Stimulated activated CD8-positive, alpha-beta memory T cell treated with anti-CD3 and anti-CD28 coated beads, Interleukin-12 subunit alpha, Interleukin-12 subunit beta, amount 100 ng/mL, for 4 hours (primary cell): Measurements from ENCODE around the gene CRADD.
"Not testable (repeated sequence)": the region's sequence is repeated elsewhere in the genome, so short reads cannot be mapped to it uniquely, and the experiment has no call there.

Experiments
- DNase-seq: peaks from one replicate; pipeline ENCODE4 v3.0.0-alpha.2; 2020; ENCODE audit warnings: low read depth

Gene CRADD

DNA sequence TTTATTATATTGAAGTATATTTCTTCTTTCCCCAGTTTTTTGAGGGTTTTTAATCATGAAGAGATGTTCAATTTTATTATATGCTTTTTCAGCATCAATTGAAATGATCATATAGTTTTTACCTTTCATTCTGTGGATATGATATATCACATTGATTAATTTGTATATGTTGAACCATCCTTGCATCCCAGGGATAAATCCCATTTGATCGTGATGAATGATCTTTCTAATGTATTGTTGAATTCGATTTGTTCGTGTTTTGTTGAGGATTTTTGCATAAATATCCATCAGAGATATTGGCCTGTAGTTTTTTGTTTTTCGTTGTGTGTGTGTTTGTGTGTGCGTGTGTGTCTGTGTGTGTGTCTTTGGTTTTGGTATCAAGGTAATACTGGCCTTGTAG lies 196.4 kb downstream of the CRADD start:
- DNase-seq, result no peak

DNA sequence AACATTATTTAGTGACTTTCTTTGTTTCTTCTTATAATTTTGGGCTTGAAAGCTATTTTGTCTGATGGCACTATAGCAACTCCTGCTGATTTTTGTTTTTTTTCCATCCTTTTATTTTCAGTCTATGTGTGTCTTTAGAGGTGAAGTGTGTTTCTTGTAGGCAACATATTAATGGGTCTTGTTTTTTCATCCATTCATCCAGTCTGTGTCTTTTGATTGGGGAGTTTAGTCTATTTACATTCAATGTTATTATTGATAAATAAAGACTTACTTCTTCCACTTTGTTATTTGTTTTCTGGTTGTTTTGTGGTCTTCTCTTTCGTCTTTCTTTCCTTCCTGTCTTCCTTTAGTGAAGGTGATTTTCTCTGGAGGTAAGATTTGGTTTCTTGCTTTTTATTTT lies 198.0 kb downstream of the CRADD start:
- DNase-seq, result no peak

DNA sequence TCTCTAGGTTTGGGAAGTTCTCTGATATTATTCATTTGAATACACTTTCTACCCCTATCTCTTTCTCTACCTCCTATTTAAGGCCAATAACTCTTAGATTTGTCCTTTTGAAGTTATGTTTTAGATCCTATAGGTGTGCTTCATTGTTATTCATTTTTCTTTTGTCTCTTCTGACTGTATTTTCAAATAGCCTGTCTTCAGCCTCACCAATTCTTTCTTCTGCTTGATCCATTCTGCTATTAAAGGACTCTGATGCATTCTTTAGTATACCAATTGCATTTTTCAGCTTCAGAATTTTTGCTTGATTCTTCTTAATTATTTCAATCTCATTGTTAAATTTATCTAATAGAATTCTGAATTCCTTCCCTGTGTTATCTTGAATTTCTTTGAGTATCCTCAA lies 199.2 kb downstream of the CRADD start:
- no peak for DNase-seq

DNA sequence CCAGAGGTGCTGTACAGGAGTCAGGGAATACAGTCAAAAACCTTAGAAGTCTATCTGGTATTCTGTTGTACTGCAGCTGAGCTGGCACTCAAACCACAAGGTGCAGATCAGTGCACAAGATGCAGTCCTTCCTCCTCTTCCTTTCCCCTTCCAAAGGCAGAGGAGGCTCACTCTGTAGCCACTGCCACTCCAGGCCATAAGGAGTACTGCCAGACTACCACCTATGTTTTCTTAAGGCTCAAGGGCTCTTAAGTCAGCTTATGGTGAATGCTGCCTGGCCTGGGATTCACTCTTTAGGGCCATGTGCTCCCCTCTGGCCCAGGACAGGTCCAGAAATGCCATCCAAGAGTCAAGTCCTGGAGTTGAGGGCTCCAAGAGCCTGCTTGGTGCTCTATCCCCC lies 200.3 kb downstream of the CRADD start:
- no peak for DNase-seq

DNA sequence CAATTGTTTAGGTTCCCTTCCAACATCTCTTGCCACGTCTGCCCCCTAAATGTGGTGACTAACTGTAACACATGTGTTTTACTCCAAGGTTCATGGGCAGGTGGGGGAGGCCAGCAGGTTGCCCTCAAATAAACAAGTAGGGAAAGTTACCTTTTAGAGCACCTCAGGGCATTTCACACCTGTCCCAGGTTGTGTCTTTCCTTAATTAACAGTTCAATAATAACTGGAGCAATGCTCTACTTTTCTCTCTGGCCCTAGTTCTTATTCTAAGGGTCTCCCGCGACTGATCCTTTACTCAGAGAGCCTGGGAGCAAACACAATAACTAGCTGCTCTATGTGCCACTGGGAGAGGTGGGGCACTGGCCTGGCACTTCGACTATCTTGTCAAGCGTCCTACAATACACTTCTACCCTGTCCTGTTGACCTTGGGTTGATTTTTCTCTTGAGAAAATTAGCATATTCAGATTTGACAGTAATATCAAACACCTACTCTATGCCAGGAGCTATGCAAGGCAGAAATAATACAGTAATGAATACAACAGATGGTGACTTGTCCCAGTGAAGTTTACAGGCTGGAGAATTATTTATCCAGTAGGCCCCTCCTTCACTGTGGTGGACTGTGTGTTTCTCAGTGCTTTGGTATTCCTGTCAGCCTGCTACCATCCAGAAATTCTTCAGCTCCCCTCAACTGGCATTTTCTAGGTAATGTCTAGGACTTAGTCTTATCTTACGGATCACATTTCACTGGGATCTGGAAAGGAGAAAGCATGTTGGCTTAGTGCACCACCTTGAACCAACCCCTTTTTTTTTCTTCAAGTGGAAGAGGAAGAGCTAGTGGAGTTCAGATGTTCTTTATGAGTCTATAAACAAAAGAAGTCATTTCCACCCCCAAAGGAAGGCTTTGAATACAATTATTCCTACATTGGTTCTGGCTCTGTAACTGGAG lies 202.6 kb downstream of the CRADD start:
- no peak for DNase-seq

DNA sequence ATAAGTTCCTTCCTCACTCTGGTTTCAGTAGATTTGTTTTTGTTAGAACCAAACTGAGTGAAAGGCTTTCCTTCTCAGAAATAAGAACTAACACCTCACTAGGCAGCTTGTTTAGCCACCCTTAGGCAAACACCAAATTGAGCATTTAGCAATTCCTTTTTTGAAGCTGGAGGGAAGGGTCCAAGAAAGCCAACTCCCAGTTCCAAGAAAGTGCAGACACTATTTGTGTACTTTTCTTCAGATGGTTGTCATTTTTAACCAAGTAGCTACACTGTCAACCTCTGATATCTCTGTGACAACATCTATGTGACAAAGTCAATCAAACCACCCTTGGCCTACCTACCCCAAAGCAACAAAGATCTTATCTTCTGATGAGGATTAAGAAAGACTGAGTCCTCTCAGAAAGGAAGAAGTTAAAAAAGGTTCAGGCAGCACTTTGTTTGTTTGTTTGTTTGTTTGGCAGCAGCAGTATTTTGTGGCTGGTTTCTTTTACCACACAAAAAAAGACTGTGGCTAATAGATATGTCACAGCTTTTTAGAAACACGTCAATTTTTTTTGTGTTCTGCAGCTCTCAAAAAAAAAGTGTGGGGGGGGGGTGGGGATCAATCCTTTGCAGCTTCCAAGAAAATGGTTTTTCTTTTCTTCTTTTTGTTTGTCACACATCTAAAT lies 203.8 kb downstream of the CRADD start:
- DNase-seq, result no peak

DNA sequence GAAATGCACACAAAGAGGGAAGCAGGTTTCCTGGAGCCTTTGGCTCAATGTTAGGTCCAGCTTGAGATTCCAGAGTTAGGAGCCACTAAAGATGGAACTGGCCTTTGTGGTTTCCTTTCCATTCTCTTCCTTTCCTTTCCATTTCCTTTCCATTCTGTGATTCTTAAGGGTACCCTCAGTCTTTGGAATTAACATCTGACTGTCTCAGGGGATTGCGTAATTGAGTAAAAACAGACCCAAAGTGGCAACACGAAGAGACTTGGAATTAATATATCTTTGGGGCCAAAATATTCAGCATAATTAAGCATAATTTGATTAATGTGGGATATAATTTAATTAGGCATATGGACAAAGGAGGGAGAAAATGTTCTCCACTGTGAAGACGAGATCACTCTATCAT lies 205.6 kb downstream of the CRADD start:
- no peak for DNase-seq

DNA sequence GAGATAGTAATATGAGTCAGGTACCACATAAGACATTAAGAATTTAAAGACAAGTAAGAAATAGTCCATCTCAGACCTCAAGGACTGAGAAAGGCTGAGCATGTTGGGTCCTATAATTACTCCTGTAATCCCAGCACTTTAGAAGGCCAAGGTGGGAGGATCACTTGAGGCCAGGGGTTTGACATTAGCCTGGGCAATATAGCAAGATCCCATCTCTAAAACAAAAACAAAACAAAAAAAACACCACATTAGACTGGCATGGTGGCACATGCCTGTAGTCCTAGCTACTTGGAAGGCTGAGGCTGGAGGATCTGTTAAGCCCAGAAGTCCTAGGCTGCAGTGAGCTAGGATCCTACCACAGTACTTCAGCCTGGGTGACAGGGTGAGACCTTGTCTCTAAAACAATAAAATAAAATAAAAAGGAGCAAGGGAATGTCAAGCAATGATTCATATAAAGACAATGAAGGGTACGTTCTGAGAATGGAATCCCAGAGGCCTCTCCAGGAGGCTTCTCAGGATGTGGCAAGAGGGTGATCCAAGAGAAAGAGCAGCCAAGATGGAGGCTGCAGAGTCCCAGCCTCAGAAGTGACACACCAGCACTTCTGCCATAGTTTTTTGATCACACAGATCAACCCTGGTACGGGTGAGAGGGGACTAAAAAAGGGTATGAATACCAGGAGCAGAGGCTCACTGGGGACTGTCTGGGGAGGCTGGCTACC lies 206.4 kb downstream of the CRADD start:
- DNase-seq, result no peak

DNA sequence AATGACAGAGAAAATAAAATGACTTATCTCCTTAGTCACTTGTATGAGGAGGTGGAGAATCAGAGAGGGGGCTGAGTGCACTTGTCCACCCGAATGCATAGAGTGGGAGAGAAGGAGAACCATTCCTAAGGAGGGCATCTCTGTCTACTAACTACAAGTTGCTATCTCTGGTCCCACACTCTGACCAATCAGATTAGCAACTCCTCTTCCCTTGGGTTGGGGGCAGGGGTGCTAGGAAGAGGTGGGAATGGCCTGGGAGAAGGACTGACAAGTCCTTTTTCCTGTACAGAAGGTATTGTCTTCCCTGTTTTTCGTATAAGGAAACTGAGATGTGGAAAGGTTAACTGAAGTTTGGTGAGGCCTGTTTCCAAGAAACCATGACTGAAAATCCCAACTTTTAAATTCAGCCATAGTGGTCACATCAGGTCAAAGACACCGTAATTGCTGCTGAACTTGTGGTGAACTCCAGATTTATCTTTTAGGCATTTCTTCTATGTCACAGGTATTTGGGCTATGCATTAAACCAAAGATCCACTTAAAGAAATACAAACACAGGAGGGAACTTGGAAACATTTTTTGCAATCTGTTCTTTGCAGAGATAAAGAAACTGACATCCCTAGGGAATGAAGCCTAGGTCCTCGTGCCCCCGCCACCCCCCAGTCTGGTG lies 207.8 kb downstream of the CRADD start:
- no peak for DNase-seq

DNA sequence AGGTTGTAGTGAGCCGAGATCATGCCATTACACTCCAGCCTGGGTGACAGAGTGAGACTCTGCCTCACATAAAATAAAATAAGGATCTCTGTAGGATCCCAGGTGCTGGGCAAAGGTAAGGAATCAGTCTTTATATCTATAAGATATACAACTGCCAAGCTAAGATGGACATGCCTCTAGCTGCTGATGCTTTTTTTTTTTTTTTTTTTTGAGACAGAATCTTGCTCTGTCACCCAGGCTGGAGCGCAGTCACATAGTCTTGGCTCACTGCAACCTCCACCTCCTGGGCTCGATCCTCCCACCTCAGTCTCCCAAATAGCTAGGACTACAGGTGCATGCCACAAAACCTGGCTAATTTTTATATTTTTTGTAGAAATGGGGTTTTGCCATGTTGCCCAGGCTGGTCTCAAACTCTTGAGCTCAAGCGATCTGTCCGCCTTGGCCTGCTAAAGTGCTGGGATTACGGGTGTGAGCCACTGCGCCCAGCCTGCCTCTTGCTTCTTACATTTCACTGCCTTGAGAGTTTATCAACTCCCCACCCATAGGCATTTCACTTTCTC lies 208.9 kb downstream of the CRADD start:
- not testable (repeated sequence) for DNase-seq

DNA sequence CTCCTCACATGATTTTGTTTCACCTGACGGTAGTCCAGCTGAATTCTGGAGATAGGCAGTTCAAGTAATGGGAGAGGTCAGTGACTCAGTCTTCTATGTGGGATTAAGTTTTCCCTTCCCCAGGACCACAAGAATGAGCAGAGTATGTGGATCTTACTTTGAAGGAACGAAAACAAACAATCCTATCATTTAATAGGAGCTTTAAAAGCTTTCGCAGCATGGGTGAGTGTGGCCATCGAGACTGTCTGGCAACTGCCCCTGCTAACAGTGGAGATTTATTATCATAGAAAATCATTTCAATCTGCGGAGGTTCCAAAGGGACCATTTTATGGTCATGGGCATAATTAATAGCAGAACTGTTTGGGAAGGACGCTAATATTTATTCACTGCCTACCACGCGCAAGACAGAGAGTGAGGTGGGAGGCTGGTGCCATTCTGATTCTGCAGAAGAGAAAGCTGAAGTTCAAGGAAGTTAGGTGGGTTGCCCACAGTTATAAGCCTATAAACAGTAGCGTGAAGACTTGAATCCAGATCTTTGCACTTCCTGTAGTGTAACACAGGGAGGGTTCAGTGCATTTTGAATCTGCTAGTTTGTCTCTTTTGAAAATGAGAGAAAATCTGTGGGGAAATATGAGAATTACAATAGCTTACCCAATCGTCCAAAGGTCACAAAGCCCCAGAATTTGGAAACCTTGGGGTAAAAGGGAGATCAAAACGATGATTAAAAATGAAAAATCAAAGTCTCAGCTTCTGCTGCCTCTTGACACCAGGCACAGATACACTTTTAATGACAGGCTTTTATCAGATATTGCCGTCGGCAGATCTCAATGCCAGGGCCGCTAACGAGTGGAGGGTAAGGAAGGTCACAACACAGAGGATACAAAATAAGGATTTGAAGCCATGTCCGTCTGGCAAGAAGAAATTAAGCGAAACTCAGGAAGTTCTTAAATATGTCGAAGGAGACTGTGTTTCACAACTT lies 209.6 kb downstream of the CRADD start:
- no peak for DNase-seq

DNA sequence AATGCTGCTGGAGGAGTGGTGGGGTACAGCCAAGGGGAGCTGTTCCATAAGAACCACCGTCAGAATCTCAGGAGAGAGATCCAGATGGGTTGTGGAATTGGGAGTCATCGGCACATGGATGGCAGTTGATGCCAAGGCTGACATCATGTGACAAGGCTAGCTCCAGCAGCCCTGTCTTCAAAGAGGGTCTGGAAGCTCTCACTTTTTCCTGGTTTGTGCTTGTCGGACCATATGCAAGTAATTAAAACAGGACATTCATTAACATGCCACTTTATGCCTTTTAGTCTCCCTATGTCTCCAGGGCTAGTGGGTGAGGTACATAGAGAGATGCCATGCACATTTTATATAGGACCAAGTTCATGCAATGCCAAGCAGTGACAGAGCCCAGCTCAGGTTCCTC lies 211.8 kb downstream of the CRADD start:
- DNase-seq, result no peak

DNA sequence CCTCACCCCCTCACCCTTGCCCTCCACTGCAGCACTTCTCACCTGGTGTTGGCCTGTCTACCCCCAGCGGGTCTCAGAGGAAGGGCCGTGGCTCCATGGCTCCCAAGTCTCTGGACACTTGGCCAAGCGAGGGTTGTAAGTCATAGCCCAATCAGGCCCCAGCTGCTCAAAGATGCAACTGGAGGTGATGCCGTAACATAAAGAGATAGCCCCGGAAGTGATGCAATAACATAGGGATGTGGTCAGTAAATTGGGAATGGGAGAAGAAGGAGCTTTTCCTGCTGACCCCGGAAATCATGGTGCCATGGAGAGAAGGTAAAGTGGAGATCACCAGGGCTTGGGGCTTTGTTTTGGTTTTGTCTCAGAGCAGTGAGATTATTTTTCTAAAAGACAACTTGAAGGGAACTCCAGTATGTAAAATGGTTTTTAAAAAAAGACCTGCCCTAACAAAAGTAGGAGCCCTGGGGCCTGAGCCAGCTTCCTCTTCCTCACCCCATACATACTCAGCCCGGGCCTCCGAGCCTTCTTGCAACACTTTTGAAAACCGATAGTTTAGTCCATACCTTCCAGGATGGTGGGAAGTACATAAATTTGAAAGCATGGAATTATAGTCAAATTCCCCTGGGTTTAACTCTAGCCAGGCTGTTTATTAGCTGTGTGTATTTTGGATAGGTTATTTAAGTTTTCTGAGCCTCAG lies 212.5 kb downstream of the CRADD start:
- DNase-seq, result no peak

DNA sequence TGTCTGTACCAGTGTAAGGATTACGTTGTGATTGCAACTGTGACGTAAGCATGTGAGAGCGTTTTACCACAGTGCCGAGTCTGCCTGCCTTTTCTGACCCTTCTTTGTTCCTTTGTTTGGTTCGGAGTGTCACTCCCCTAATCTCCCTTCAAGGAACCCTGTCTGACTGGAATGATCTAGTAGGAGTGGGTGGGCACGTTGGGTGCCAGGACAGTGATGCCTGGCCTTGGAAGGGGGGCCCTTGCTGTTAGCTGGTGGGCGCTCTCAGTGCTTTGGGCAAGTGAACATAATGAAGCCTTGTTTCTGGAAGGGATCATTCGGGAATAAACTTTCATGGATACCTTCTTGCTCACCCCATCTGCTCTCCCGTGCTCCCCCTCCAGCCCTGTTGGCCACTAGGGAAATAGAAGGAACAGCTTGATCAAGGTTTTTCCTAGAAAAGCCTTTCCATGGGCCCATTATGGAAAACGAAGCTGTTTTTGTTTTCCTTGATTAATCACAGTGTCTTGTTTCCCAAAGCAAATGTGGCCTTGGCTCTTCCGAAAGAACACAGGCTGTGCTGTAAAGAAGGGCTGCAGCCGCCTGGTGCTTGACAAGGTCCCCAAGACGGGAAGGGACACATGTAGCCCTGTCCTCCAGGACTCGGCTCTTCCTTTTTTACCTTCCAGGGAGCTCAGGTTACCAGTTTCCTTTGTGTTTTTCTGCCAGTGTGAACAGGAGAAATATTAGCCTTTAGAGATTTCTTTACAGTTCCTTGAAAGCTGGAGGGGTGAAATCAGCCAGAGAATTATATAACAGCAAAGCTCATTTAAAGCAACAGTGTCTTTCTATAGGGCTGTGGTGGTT lies 215.5 kb downstream of the CRADD start:
- no peak for DNase-seq

DNA sequence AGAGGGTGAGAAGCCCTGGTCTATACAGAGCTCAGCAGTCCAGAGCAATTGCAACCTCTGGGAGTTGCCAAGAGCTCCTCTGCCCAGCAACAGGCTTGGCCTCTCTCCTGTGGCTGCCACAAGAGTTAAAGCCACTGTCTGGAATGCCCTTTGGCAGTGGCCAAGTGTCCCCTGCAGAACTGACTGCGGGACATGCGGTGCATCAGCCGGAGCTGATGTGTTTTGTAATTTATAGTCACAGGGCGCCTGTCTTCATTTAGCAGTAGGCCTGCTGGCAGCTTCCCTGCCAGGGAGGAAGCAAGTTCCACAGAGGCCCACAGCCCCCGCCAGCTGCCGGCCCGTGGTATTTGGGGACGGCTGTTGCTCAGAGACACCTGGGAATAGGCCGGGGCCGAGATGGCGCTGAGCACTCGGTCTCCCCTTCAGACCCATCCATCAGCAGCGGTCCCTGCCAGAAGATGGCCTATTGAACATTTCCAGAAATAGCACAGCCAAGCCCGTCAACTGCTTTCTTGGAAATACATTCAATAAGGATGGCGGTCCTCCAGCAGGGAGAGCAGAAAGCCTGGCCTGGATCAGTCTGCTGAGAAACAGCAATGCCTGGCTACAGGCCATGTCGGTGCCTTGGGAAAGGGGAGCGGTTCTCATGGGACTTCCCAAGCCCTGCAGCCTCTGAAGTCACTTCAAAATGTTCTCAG lies 217.4 kb downstream of the CRADD start:
- DNase-seq, result no peak

DNA sequence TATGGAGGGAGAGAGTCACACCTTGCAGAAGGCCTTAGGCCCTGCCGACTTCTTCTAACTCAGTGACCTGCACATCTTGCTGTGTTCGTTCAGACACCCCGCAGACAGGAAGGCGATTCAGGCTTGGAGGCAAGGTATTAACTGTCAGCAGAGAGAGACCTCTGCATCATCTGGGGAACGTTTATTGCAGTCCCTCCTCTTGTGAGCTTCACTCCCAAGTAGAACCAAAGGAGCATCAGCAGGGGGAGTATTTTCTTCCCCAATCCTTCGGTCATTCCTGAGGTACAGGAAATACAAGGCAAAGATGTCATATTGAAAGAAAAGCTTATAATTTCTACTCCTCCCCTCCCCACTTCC lies 217.9 kb downstream of the CRADD start:
- DNase-seq, result no peak

DNA sequence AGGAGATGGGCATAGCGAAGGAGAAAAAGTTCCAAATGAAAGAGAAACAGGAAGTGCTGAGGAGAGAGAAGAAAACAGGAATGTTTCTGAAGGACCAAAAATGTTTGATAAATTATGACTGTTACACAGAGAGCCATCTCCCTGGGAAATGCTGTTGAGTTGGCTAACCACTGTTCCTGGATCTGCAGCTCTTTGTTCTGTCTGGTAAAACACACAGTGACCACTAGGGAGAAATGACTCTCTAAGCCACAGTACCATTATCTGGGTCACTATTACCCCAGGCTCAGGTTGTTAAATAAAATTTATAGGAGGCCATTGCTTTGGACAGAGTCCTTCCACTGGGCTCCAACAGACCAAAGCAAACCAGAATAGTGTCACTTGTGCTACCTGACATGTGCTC lies 219.3 kb downstream of the CRADD start:
- no peak for DNase-seq

DNA sequence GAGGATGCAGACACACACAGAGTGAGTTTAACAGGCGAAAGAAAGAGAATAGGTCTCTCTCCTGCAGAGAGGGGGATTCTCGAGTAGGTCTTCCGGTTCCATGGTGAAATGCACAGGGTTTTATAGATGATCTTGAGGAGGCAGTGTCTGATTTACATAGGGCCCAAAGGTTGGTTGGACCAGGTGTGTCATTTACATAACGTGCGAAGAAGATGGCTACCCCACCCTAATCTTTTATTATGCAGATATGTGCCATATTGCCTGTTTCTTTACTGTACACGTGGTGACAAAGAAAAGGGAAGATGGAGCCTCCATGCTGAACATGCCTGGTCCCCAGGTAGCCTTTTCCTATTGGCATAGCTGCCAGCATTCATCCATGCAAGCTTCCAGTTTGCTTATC lies 219.8 kb downstream of the CRADD start:
- no peak for DNase-seq

DNA sequence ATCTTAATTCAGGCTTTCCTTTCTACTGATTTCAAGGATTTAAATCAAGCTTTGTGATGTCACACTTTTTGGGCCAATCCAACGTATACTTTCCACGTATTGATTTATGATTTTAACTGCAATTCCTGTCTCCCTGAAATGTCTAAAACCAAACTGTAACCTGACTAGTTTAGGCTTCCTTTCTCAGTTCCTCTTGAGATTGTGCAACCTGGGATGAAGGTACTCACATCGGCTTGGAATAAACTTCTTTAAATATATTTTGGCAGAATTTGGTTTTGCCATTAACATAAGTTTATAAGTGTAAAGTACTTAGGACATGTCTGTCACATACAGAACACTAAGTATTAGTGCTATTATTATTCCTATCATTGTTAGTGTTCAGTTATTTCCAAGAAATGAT lies 224.6 kb downstream of the CRADD start:
- no peak for DNase-seq
